Hepatocyte (in vitro differentiated cells): ENCODE results near the gene STX8.

ENCODE experiments used
- EZH2 ChIP-seq: fragments of 200-600 bp; sonication (generic); IDR thresholded peaks from 2 replicates; pipeline ENCODE4 v1.6.1; 2016; ENCODE audit warnings: antibody characterized with exemption, mild to moderate bottlenecking, borderline replicate concordance
- TF ChIP-seq, protein P1 (sequence below): fragments of 200-600 bp; sonication (generic); IDR thresholded peaks from 2 replicates; pipeline ENCODE4 v1.5.1; 2016; ENCODE audit warnings: antibody characterized with exemption, mild to moderate bottlenecking; ENCODE audit not compliant: poor library complexity

DNA sequence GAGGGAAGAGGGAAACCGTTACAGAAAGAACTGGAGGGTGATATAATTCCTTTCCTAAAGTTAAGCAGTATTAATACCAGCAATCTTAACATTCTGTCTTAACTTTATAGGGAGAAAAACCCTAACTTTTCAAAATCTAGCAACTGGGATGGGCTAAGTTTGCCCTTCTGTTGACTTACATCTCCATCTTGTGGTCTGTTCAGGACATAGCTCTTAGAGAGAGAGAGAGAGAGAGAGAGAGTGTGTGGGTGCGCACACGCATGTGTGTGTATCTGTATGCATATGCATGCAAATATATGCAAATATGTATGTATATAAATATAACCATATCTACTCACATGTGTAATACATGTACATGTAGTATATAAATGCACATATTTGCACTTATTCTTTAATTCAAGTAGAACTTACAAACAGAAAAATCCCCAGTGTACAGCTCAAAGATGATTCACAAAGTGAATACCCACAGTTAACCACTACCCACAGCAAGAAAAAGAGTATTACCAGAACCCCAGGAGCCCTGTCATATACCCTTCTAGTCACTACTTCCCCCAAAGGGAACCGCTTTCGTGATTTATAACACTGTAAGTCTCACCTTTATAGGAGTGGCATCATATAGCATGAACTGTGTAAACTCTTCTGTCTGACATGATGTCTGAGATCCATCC is 46.5 kb downstream of the STX8 start:
- no peak for TF ChIP-seq EZH2
- TF ChIP-seq, protein P1, sequence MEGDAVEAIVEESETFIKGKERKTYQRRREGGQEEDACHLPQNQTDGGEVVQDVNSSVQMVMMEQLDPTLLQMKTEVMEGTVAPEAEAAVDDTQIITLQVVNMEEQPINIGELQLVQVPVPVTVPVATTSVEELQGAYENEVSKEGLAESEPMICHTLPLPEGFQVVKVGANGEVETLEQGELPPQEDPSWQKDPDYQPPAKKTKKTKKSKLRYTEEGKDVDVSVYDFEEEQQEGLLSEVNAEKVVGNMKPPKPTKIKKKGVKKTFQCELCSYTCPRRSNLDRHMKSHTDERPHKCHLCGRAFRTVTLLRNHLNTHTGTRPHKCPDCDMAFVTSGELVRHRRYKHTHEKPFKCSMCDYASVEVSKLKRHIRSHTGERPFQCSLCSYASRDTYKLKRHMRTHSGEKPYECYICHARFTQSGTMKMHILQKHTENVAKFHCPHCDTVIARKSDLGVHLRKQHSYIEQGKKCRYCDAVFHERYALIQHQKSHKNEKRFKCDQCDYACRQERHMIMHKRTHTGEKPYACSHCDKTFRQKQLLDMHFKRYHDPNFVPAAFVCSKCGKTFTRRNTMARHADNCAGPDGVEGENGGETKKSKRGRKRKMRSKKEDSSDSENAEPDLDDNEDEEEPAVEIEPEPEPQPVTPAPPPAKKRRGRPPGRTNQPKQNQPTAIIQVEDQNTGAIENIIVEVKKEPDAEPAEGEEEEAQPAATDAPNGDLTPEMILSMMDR, result peak; percentile 55
